ENCODE data around the gene PLEKHA5.

DNA sequence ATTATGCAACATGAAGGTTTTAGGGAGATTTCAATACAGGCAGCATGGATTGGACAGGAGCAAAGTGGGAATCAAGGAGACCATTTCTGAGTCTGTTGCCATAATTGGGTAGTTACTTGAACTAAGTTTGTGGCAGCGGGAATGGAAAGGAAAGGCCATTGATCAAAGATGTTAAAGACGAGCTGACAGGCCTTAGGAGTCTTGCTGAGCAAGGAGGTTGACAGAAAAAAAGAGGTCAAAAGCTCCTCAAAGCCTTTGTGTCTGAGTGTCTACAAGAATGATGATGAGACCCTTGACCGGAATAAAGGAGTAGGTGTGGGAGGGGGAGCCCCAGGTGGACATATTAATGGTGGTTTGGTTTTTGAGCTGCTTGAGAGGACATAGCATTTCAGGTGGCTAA, 9.4 kb downstream of the PLEKHA5 start:
- TF ChIP-seq CTCF (IDR thresholded peaks at IDR 0.05) (no peak), POLR2A (IDR thresholded peaks at IDR 0.05) (no peak)
